ENCODE results near the gene C1orf35.

C1orf35 gene

GRCh38 chr1:228102791-228103620 lies at the start of gene C1orf35:
TSS of gene C1orf35 (minus strand) at chr1:228103325. CDS start at chr1:228103227, 98 bp downstream.
- DNase-seq: peak; percentile 32 to 94

- DNase-seq: no peak
These were observed 49.8 kb upstream of the C1orf35 start for GRCh38 chr1:228152918-228153258.

GRCh38 chr1:228152097-228152917 lies 49.2 kb upstream of the C1orf35 start:
- no peak for DNase-seq

- DNase-seq: no peak
These were observed 48.2 kb upstream of the C1orf35 start for GRCh38 chr1:228151180-228151925.

GRCh38 chr1:228150461-228151179 lies 47.5 kb upstream of the C1orf35 start:
- no peak for DNase-seq

GRCh38 chr1:228150120-228150460 lies 47.0 kb upstream of the C1orf35 start:
- no peak for DNase-seq

- DNase-seq: no peak
These were observed 46.4 kb upstream of the C1orf35 start, which contains the start of gene GJC2 for GRCh38 chr1:228149406-228150119. TSS of gene GJC2 (plus strand) at chr1:228149930. CDS start at chr1:228157759, 7,829 bp downstream.

GRCh38 chr1:228148935-228149405 lies 45.8 kb upstream of the C1orf35 start:
- DNase-seq: no peak

- no peak for DNase-seq
These were observed 45.2 kb upstream of the C1orf35 start for GRCh38 chr1:228148196-228148861.

GRCh38 chr1:228147768-228148167 lies 44.6 kb upstream of the C1orf35 start:
- DNase-seq: no peak

GRCh38 chr1:228147151-228147693 lies 44.1 kb upstream of the C1orf35 start:
- no peak for DNase-seq

GRCh38 chr1:228146417-228147150 lies 43.5 kb upstream of the C1orf35 start:
- no peak for DNase-seq

GRCh38 chr1:228145463-228146416 lies 42.6 kb upstream of the C1orf35 start:
- DNase-seq: no peak

GRCh38 chr1:228144993-228145343 lies 41.8 kb upstream of the C1orf35 start:
- no peak for DNase-seq

- DNase-seq: no peak
These were observed 41.3 kb upstream of the C1orf35 start for GRCh38 chr1:228144193-228144992.

- DNase-seq: no peak
These were observed 40.5 kb upstream of the C1orf35 start for GRCh38 chr1:228143480-228144192.

GRCh38 chr1:228142701-228143136 lies 39.6 kb upstream of the C1orf35 start:
- no peak for DNase-seq

Data from NCI-H526 (cell line).